Ectodermal cell (in vitro differentiated cells): ENCODE results near the gene PNPLA6.

Experiments
- H3K27ac ChIP-seq: 2 replicates; pipeline ENCODE4 v1.7.0; 2013; ENCODE audit warnings: mild to moderate bottlenecking, low read depth, low read length; ENCODE audit not compliant: insufficient read depth, poor library complexity, severe bottlenecking
- H3K27me3 ChIP-seq: 2 replicates; pipeline ENCODE4 v1.7.0; 2013; ENCODE audit warnings: mild to moderate bottlenecking, low read length; ENCODE audit not compliant: insufficient read depth, control insufficient read depth, poor library complexity, severe bottlenecking
- H3K36me3 ChIP-seq: one replicate; pipeline ENCODE4 v1.7.0; 2013; ENCODE audit warnings: low read length; ENCODE audit not compliant: control insufficient read depth, insufficient read depth
- H3K4me1 ChIP-seq: one replicate; pipeline ENCODE4 v1.7.0; 2013; ENCODE audit warnings: low read length; ENCODE audit not compliant: control insufficient read depth, insufficient read depth
- H3K4me3 ChIP-seq: 2 replicates; pipeline ENCODE4 v1.7.0; 2013; ENCODE audit warnings: low read depth, low read length, control low read depth; ENCODE audit not compliant: insufficient read depth
- H3K9me3 ChIP-seq: 2 replicates; pipeline ENCODE4 v1.7.0; 2013; ENCODE audit warnings: mild to moderate bottlenecking, low read length, moderate library complexity; ENCODE audit not compliant: control insufficient read depth
- WGBS, 2 experiments: methylation state at CpG; one replicate each; pipeline ENCODE4 v1.1.7; 2013; ENCODE audit warnings: missing lambda C conversion rate in 2 of 2; 5-methylcytosine and 5-hydroxymethylcytosine counted together

Gene PNPLA6

GRCh38 chr19:7598180-7598579, 62.7 kb downstream of the PNPLA6 start:
- Histone ChIP-seq H3K9me3 (no peaks in the 10 kb centered on the region), H3K27me3 (peaks cover 26% of the 10 kb centered on the region), H3K27ac (no peak overlapping the region), H3K4me1 (no peaks in the 10 kb centered on the region), H3K36me3 (no peaks in the 10 kb centered on the region), H3K4me3 (no peak overlapping the region)
- 81 to 85% methylated on average over 6 of the region's 6 CpGs for WGBS, 2 experiments

GRCh38 chr19:7600721-7601120, 65.2 kb downstream of the PNPLA6 start:
- Histone ChIP-seq H3K4me3 (no peak overlapping the region), H3K27ac (no peak overlapping the region), H3K9me3 (no peaks in the 10 kb centered on the region), H3K27me3 (peaks cover 9% of the 10 kb centered on the region), H3K36me3 (no peaks in the 10 kb centered on the region), H3K4me1 (no peaks in the 10 kb centered on the region)

GRCh38 chr19:7602240-7602934, 66.9 kb downstream of the PNPLA6 start:
- WGBS, 2 experiments: 78 to 79% methylated on average over 15 of the region's 15 CpGs
- Histone ChIP-seq H3K4me1 (no peaks in the 10 kb centered on the region), H3K27ac (no peak overlapping the region), H3K36me3 (no peaks in the 10 kb centered on the region), H3K9me3 (no peaks in the 10 kb centered on the region), H3K27me3 (no peaks in the 10 kb centered on the region), H3K4me3 (no peak overlapping the region)

- Histone ChIP-seq H3K9me3 (no peaks in the 10 kb centered on the region), H3K4me3 (no peak overlapping the region), H3K27me3 (no peaks in the 10 kb centered on the region), H3K27ac (no peak overlapping the region), H3K36me3 (no peaks in the 10 kb centered on the region), H3K4me1 (no peaks in the 10 kb centered on the region)
- WGBS, 2 experiments: 92% methylated on average over 11 of the region's 11 CpGs
Observed at GRCh38 chr19:7602935-7603497, 67.5 kb downstream of the PNPLA6 start.

- Histone ChIP-seq H3K4me1 (no peaks in the 10 kb centered on the region), H3K4me3 (no peak overlapping the region)
- 91% methylated on average over 9 of the region's 9 CpGs for WGBS, 2 experiments
Observed at GRCh38 chr19:7603919-7604318, 68.4 kb downstream of the PNPLA6 start.

GRCh38 chr19:7605490-7606222, 70.1 kb downstream of the PNPLA6 start:
- 89% methylated on average over 12 of the region's 14 CpGs for WGBS, 2 experiments
- no peaks in the 10 kb centered on the region for H3K27me3 ChIP-seq

More at GRCh38 chr19:7603919-7604318, 68.4 kb downstream of the PNPLA6 start:
- H3K27me3 ChIP-seq: no peaks in the 10 kb centered on the region
- no peaks in the 10 kb centered on the region for H3K36me3 ChIP-seq
- no peak overlapping the region for H3K27ac ChIP-seq
- H3K9me3 ChIP-seq: no peaks in the 10 kb centered on the region

GRCh38 chr19:7606289-7606688, 70.8 kb downstream of the PNPLA6 start:
- no peaks in the 10 kb centered on the region for H3K4me1 ChIP-seq
- H3K4me3 ChIP-seq: no peak overlapping the region
- no peaks in the 10 kb centered on the region for H3K9me3 ChIP-seq
- no peak overlapping the region for H3K27ac ChIP-seq
- 94 to 95% methylated on average over 17 of the region's 17 CpGs for WGBS, 2 experiments
- H3K27me3 ChIP-seq: no peaks in the 10 kb centered on the region
- no peaks in the 10 kb centered on the region for H3K36me3 ChIP-seq

More at GRCh38 chr19:7605490-7606222, 70.1 kb downstream of the PNPLA6 start:
- Histone ChIP-seq H3K9me3 (no peaks in the 10 kb centered on the region), H3K4me1 (no peaks in the 10 kb centered on the region), H3K27ac (no peak overlapping the region), H3K36me3 (no peaks in the 10 kb centered on the region), H3K4me3 (no peak overlapping the region)

GRCh38 chr19:7607212-7607873, 71.8 kb downstream of the PNPLA6 start:
- Histone ChIP-seq H3K27ac (no peak overlapping the region), H3K4me1 (no peaks in the 10 kb centered on the region), H3K36me3 (no peaks in the 10 kb centered on the region), H3K4me3 (no peak overlapping the region), H3K27me3 (no peaks in the 10 kb centered on the region), H3K9me3 (no peaks in the 10 kb centered on the region)
- WGBS, 2 experiments: 96% methylated on average over 9 to 10 of the region's 10 CpGs

GRCh38 chr19:7607874-7608560, 72.5 kb downstream of the PNPLA6 start:
- H3K4me3 ChIP-seq: no peak overlapping the region
- H3K9me3 ChIP-seq: no peaks in the 10 kb centered on the region
- H3K27ac ChIP-seq: no peak overlapping the region
- no peaks in the 10 kb centered on the region for H3K36me3 ChIP-seq
- H3K27me3 ChIP-seq: no peaks in the 10 kb centered on the region
- H3K4me1 ChIP-seq: no peaks in the 10 kb centered on the region
- WGBS, 2 experiments: 96 to 97% methylated on average over 25 of the region's 25 CpGs
